Testis (tissue), 2 donors: ENCODE data around the gene DDAH2.

Experiments used
- CTCF ChIP-seq, 3 experiments: fragments of 450-650 bp in 2 of 3; fragments of 200-600 bp in 1 of 3; sonication (generic) in 1 of 3; IDR thresholded peaks; one replicate each; pipeline ENCODE4 v1.5.1; 2016 to 2019; ENCODE audit warnings: antibody characterized with exemption in 3 of 3, mild to moderate bottlenecking in 2 of 3, moderate library complexity in 1 of 3
- POLR2A ChIP-seq: fragments of 450-650 bp; IDR thresholded peaks from one replicate; pipeline ENCODE4 v1.6.1; 2017; ENCODE audit warnings: antibody characterized with exemption, mild to moderate bottlenecking, moderate library complexity

GRCh38 chr6:31689249-31690110, 39.6 kb downstream of the DDAH2 start:
- no peak for TF ChIP-seq POLR2A
- peak in 1 of 3 experiments; percentile 23 for TF ChIP-seq CTCF (IDR thresholded peaks at IDR 0.05)
